SKM-1 treated with dmso at 0.1 percent for 144 hours (cell line): ENCODE results near the gene DNAJB6.

Experiments
- DNase-seq: peaks from one replicate; lab custom pipeline; 2025; ENCODE audit not compliant: unreplicated experiment; lab: John Stamatoyannopoulos, UW

DNAJB6 gene

GRCh38 chr7:157366722-157367121 is 29.9 kb downstream of the DNAJB6 start:
- DNase-seq = no peak

- DNase-seq = no peak
Measured at GRCh38 chr7:157368955-157369354, 32.2 kb downstream of the DNAJB6 start.

- DNase-seq = no peak
Measured at GRCh38 chr7:157370742-157371141, 33.9 kb downstream of the DNAJB6 start.

GRCh38 chr7:157371296-157371695 is 34.5 kb downstream of the DNAJB6 start:
- DNase-seq = no peak

- DNase-seq = no peak
Measured at GRCh38 chr7:157372300-157373232, 35.8 kb downstream of the DNAJB6 start.

- no peak for DNase-seq
Measured at GRCh38 chr7:157373493-157373892, 36.7 kb downstream of the DNAJB6 start.

- DNase-seq = no peak
Measured at GRCh38 chr7:157375410-157375809, 38.6 kb downstream of the DNAJB6 start.

GRCh38 chr7:157377436-157378124 is 40.8 kb downstream of the DNAJB6 start:
- DNase-seq = no peak

- DNase-seq = no peak
Measured at GRCh38 chr7:157378390-157378789, 41.6 kb downstream of the DNAJB6 start.

- no peak for DNase-seq
Measured at GRCh38 chr7:157379493-157379892, 42.7 kb downstream of the DNAJB6 start.

- DNase-seq = no peak
Measured at GRCh38 chr7:157380416-157380815, 43.6 kb downstream of the DNAJB6 start.

GRCh38 chr7:157383868-157384267 is 47.1 kb downstream of the DNAJB6 start:
- no peak for DNase-seq

- DNase-seq = no peak
Measured at GRCh38 chr7:157384301-157384700, 47.5 kb downstream of the DNAJB6 start.

- DNase-seq = peak; percentile 17
Measured at GRCh38 chr7:157386979-157387800, 50.4 kb downstream of the DNAJB6 start.

GRCh38 chr7:157388301-157388700 is 51.5 kb downstream of the DNAJB6 start:
- no peak for DNase-seq

- DNase-seq = peak; percentile 70
Measured at GRCh38 chr7:157389951-157390730, 53.3 kb downstream of the DNAJB6 start.

GRCh38 chr7:157391036-157391710 is 54.4 kb downstream of the DNAJB6 start:
- DNase-seq = no peak

- no peak for DNase-seq
Measured at GRCh38 chr7:157392256-157393037, 55.6 kb downstream of the DNAJB6 start.
